NCI-H1092 treated with DMSO at 0.1 percent for 48 hours (cell line): ENCODE data around the gene RING1.
A peak's percentile ranks its signal among the peaks of the same experiment; 100 is the strongest.

Source experiments
- DNase-seq: peaks from one replicate; lab custom pipeline; 2025; lab: John Stamatoyannopoulos, UW

The RING1 gene

GRCh38 chr6:33192671-33193602, 15.4 kb upstream of the RING1 start:
- no peak for DNase-seq

GRCh38 chr6:33193619-33194018, 14.7 kb upstream of the RING1 start:
- DNase-seq, result no peak

GRCh38 chr6:33194431-33194979, 13.8 kb upstream of the RING1 start:
- no peak for DNase-seq

- DNase-seq, result no peak
These were observed 12.8 kb upstream of the RING1 start for GRCh38 chr6:33195304-33196165.

GRCh38 chr6:33197431-33198048, 10.8 kb upstream of the RING1 start:
- no peak for DNase-seq

- no peak for DNase-seq
These were observed 10.0 kb upstream of the RING1 start for GRCh38 chr6:33198159-33198852.

GRCh38 chr6:33198853-33199436, 9.4 kb upstream of the RING1 start:
- no peak for DNase-seq

GRCh38 chr6:33199687-33200218, 8.5 kb upstream of the RING1 start:
- DNase-seq, result no peak

GRCh38 chr6:33200219-33201146, 7.8 kb upstream of the RING1 start, which contains the start of the genes RXRB and SLC39A7:
RXRB (minus strand) TSS chr6:33200665; CDS start chr6:33200476, 189 bp downstream.
SLC39A7 (plus strand) TSS chr6:33200867; CDS start chr6:33201246, 379 bp downstream.
- DNase-seq, result peak; percentile 93

GRCh38 chr6:33201147-33201545, 7.2 kb upstream of the RING1 start:
- DNase-seq, result no peak

- DNase-seq, result no peak
These were observed 6.4 kb upstream of the RING1 start for GRCh38 chr6:33201935-33202334.

- DNase-seq, result no peak
These were observed 5.5 kb upstream of the RING1 start for GRCh38 chr6:33202799-33203198.

GRCh38 chr6:33203443-33204164, 4.7 kb upstream of the RING1 start:
- DNase-seq, result no peak

- DNase-seq, result no peak
These were observed 4.2 kb upstream of the RING1 start for GRCh38 chr6:33204165-33204414.

- DNase-seq, result peak; percentile 67
These were observed 3.7 kb upstream of the RING1 start, which contains the start of gene HSD17B8 for GRCh38 chr6:33204415-33205190. HSD17B8 (plus strand) TSS chr6:33204655; CDS start chr6:33204669, 14 bp downstream.

- no peak for DNase-seq
These were observed 2.9 kb upstream of the RING1 start for GRCh38 chr6:33205191-33206026.
